GM18499 (cell line): ENCODE results near the gene C1orf141.
"Not testable (repeated sequence)": the region's sequence is repeated elsewhere in the genome, so short reads cannot be mapped to it uniquely, and the experiment has no call there.

Experiments
- ATAC-seq: cut with Tn5 transposase; IDR thresholded peaks from one replicate; pipeline ENCODE4 v1.9.1; 2021; ENCODE audit warnings: moderate number of reproducible peaks; ENCODE audit not compliant: insufficient read depth, unreplicated experiment

Gene C1orf141

GRCh38 chr1:67097305-67097704, 37.5 kb downstream of the C1orf141 start:
- ATAC-seq = no peak

GRCh38 chr1:67094191-67094590, 40.6 kb downstream of the C1orf141 start:
- no peak for ATAC-seq

GRCh38 chr1:67089685-67090208, 45.0 kb downstream of the C1orf141 start:
- no peak for ATAC-seq

- no peak for ATAC-seq
Measured at GRCh38 chr1:67088440-67088839, 46.3 kb downstream of the C1orf141 start.

GRCh38 chr1:67085326-67085725, 49.4 kb downstream of the C1orf141 start:
- no peak for ATAC-seq

GRCh38 chr1:67084765-67085318, 49.9 kb downstream of the C1orf141 start:
- no peak for ATAC-seq

- ATAC-seq = no peak
Measured at GRCh38 chr1:67078291-67078690, 56.5 kb downstream of the C1orf141 start.

- no peak for ATAC-seq
Measured at GRCh38 chr1:67077593-67077992, 57.2 kb downstream of the C1orf141 start.

GRCh38 chr1:67072749-67073148, 62.0 kb downstream of the C1orf141 start:
- ATAC-seq = no peak

GRCh38 chr1:67067655-67068054, 67.1 kb downstream of the C1orf141 start:
- not testable (repeated sequence) for ATAC-seq

GRCh38 chr1:67062412-67062811, 72.4 kb downstream of the C1orf141 start:
- no peak for ATAC-seq

GRCh38 chr1:67061266-67061665, 73.5 kb downstream of the C1orf141 start:
- ATAC-seq = no peak

GRCh38 chr1:67060811-67061218, 74.0 kb downstream of the C1orf141 start:
- no peak for ATAC-seq

- no peak for ATAC-seq
Measured at GRCh38 chr1:67059346-67059745, 75.4 kb downstream of the C1orf141 start.

GRCh38 chr1:67058761-67059160, 76.0 kb downstream of the C1orf141 start:
- ATAC-seq = no peak

GRCh38 chr1:67058242-67058641, 76.5 kb downstream of the C1orf141 start:
- no peak for ATAC-seq

GRCh38 chr1:67053785-67054772, 80.7 kb downstream of the C1orf141 start, which contains the start of gene SLC35D1:
Gene SLC35D1, minus strand, starts transcription at chr1:67054148. Its CDS starts 135 bp downstream, at chr1:67054013.
- peak; percentile 38 for ATAC-seq

- peak; percentile 18 for ATAC-seq
Measured at GRCh38 chr1:67053535-67053784, 81.3 kb downstream of the C1orf141 start.

GRCh38 chr1:67052741-67053534, 81.8 kb downstream of the C1orf141 start:
- peak; percentile 15 for ATAC-seq

- ATAC-seq = no peak
Measured at GRCh38 chr1:67051196-67051595, 83.6 kb downstream of the C1orf141 start.
